ENCODE measurements around the gene SHC2. TPM values are rescaled to one million over a fixed set of nuclear protein-coding genes. Genes with fewer than 3 reads are reported as not detected.

SHC2 gene
- total RNA-seq, 2 donors from 2014 or later, result 2.7 to 9.5 TPM

DNA sequence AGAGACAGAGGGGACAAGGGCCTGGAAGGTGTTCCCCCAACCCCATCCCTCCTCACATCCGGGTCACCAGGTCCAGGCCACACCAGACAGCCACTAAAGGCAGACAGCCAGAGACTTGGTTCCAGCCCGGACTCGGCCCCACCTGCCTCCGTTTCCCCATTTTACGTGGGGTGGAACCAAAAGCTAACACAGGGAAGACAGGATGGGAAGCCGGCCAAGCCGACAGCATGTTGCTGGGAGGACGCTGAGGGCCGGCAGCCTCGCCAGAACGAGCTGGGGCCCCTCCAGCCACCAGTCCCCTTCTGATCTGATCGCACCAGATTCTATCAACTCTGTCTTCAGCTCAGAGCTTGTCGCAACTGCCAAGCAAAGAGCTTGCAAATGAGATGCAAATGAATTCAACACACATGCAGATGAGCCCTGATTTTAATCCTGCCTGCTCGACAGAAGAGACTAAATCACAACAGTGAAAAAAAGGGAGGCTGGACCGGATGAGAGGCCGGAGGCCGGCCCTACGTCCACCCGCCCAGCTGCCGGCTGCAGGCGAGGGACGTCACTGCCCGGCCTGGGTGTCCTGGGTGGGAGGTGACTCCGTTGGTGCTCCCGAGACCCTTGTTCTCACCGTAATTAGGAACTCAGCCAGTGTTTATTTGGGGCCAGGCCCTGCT, 17.5 kb upstream of the SHC2 start:
- intact Hi-C loops (cut with DNase I), result loop anchor here (10.0 kb wide), 1 partner anchor 94 kb away; no protein-coding TSS in a partner anchor
- Histone ChIP-seq H3K9ac (ENCODE audit: low read depth in 2 of 2, low read length in 2 of 2) (no peak overlapping the region), H3K27ac (no peak overlapping the region), H3K4me3 (no peak overlapping the region), H3K27me3 (no peaks in the 10 kb centered on the region), H3K36me3 (no peaks in the 10 kb centered on the region), H3K4me1 (no peaks in the 10 kb centered on the region), H3K9me3 (no peaks in the 10 kb centered on the region)
- no peak for DNase-seq
- TF ChIP-seq, protein P1, sequence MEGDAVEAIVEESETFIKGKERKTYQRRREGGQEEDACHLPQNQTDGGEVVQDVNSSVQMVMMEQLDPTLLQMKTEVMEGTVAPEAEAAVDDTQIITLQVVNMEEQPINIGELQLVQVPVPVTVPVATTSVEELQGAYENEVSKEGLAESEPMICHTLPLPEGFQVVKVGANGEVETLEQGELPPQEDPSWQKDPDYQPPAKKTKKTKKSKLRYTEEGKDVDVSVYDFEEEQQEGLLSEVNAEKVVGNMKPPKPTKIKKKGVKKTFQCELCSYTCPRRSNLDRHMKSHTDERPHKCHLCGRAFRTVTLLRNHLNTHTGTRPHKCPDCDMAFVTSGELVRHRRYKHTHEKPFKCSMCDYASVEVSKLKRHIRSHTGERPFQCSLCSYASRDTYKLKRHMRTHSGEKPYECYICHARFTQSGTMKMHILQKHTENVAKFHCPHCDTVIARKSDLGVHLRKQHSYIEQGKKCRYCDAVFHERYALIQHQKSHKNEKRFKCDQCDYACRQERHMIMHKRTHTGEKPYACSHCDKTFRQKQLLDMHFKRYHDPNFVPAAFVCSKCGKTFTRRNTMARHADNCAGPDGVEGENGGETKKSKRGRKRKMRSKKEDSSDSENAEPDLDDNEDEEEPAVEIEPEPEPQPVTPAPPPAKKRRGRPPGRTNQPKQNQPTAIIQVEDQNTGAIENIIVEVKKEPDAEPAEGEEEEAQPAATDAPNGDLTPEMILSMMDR (IDR thresholded peaks at IDR 0.05), result no peak

DNA sequence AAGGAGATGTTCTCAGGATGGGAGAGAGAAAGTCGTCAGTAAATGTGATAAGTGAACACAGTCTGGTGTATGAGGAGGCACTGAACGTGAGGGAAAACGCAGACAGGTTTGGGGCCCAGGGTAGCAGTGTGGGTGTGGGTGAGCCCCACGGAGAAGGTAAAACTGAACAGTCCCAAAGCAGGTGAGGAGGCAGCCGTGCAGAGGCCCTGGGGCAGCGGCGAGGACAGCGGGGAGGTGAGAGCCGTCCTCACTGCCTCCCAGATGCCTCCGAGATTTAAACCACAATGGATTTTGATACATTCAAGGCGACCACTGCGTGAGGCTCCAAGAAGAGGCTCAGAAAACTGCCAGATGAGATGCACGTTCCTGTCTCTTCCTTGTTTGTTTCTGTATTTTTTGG, 14.5 kb upstream of the SHC2 start:
- H3K4me3 ChIP-seq, result no peak overlapping the region
- no peaks in the 10 kb centered on the region for H3K9me3 ChIP-seq
- H3K27me3 ChIP-seq, result no peaks in the 10 kb centered on the region
- no peak for DNase-seq
- no peaks in the 10 kb centered on the region for H3K4me1 ChIP-seq
- intact Hi-C loops (cut with DNase I), result loop anchor here (10.0 kb wide), 1 partner anchor 91 kb away; no protein-coding TSS in a partner anchor
- H3K9ac ChIP-seq (ENCODE audit: low read depth in 2 of 2, low read length in 2 of 2), result no peak overlapping the region
- no peaks in the 10 kb centered on the region for H3K36me3 ChIP-seq
- TF ChIP-seq, protein P1 (IDR thresholded peaks at IDR 0.05), result no peak
- H3K27ac ChIP-seq, result no peak overlapping the region

DNA sequence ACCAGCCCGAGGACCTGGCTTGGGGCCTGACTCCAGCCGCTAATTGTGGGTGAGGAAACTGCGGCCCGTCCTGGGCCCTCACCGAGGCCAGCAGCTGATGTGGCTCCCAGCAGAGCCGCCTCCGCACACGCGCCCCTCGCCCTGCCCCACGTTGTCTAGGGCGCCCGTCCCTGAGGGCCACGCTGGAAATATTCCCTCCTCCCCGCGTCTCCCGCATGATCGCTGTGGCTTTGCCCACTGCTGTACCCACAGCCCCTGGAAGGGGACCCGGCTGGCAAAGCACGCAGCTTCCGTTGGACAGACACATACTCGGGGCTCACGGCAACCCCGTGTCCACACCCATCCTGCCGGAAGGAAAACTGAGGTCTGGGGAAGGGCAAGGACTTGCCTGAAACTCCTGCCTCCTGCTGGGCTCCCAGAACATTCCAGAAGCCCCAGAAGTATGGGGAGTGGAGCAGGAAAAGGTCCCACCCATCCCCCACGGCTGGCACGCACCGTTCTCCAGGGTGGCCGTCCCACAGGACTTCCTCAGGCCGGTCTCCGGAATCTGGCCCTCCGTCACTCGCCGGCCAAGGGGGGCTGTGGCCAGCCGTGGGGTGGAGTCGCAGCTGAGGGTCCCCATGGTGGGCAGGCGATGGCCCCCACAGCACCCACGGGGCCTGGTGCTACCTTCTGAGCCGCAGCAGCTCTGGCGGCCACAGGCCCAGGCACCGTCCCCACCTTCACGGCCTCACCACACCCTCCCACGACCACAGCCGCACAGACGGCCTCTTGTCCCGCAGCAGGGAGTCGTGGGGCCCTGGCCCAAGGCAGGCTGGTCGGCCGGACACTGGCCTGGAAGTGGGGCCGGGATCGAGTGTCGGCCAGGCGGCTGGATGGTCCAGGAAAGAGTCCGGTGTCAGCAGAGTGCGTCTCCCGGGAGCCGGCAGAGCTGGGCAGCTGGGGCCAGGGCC, 13.6 kb upstream of the SHC2 start:
- DNase-seq, result no peak
- H3K9ac ChIP-seq (ENCODE audit: low read depth in 2 of 2, low read length in 2 of 2), result no peak overlapping the region
- H3K27ac ChIP-seq, result no peak overlapping the region
- H3K4me1 ChIP-seq, result no peaks in the 10 kb centered on the region
- no peak overlapping the region for H3K4me3 ChIP-seq
- TF ChIP-seq, protein P1 (IDR thresholded peaks at IDR 0.05), result no peak
- H3K27me3 ChIP-seq, result no peaks in the 10 kb centered on the region
- H3K36me3 ChIP-seq, result no peaks in the 10 kb centered on the region
- H3K9me3 ChIP-seq, result no peaks in the 10 kb centered on the region
- intact Hi-C loops (cut with DNase I), result loop anchor here (10.0 kb wide), 1 partner anchor 90 kb away; no protein-coding TSS in a partner anchor

DNA sequence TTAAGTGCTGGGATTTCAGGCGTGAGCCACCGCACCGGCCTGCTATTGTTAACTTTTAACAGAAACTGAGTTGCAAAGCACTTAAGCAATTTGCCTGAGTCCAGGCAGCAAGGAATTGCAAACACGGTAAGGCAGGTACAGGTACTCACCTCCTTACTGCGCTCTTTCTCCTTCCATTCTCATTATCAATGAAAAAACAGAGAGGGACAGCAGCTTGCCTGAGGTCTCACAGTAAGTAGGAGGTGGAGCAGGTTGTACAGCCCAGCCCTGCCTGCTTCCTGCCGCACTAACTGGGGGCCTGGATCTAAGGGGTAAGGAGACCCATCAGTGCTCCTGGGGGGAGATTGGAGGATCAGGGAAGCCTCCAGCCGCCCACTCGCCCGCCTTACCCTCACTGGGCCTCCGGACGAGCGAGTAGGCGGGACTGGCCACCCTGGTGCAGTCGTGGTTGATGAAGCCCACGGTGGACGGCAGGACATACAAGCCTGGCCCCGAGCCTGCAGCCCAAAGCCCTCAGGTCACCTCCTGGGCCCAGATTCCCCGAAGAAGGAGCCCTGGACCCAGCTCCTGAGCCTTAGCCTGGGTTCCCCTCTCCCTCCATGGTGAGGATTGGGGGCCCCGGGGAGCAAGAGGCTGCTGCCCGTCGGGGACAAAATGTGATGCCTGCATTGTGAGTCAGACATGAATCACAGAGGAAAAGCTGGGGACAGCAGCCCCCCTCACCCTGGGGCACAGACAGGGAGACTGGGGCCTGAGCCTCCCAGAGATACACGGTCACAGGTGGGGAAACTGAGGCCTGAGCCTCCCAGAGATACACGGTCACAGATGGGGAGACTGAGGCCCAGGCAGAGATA, 11.4 kb upstream of the SHC2 start:
- Histone ChIP-seq H3K4me3 (no peak overlapping the region), H3K9ac (ENCODE audit: low read depth in 2 of 2, low read length in 2 of 2) (no peak overlapping the region), H3K27ac (no peak overlapping the region), H3K36me3 (no peaks in the 10 kb centered on the region), H3K9me3 (no peaks in the 10 kb centered on the region), H3K4me1 (no peaks in the 10 kb centered on the region), H3K27me3 (no peaks in the 10 kb centered on the region)
- DNase-seq, result no peak
- intact Hi-C loops (cut with DNase I), result loop anchor here (10.0 kb wide), 1 partner anchor 87 kb away; no protein-coding TSS in a partner anchor
- TF ChIP-seq, protein P1 (IDR thresholded peaks at IDR 0.05), result no peak

DNA sequence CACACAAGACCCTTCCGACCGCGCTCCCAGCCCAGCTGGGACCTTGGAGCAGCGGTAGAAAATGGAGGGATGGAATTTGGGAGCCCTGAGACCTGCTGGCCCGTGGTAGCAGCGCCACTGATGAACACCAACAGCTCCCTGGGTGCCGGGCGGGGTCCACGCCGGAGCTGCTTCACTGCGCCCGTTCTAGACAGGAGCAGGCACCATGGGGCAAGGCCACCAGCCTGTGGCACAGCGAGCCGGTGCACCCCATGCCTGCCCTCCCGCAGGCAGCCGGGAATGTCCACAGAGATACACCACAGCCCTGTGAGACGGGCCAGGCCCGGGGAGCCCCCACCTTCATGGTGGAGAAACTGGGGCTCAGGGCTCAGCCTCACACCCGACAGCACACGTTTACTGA, 9.9 kb upstream of the SHC2 start:
- Histone ChIP-seq H3K27me3 (no peaks in the 10 kb centered on the region), H3K9me3 (no peaks in the 10 kb centered on the region), H3K36me3 (no peaks in the 10 kb centered on the region), H3K4me3 (no peak overlapping the region), H3K27ac (no peak overlapping the region), H3K9ac (ENCODE audit: low read depth in 2 of 2, low read length in 2 of 2) (no peak overlapping the region), H3K4me1 (no peaks in the 10 kb centered on the region)
- intact Hi-C loops (cut with DNase I), result loop anchor here (10.0 kb wide), 1 partner anchor 86 kb away; no protein-coding TSS in a partner anchor
- TF ChIP-seq, protein P1 (IDR thresholded peaks at IDR 0.05), result no peak
- DNase-seq, result no peak
